Measurements from ENCODE around the gene EYA2.

The EYA2 gene

DNA sequence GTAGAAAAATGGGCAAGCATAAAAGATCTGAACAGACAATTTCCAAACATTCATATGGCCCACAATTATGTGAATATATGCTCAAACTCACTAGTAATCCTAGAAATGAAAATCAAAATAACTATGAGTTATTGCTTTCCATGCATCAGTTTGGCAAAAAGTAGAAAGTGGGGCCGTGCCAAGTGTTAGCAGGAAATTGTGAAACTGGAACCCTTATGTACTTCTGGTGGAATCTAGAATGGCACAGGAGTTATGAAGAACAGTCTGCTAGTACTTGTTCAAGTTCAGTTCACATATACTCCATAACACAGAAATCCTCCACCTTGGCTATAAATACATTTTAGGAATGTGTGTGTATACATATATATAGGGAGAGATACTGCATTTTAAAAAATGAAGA is 89.8 kb downstream of the EYA2 start:
- no peak overlapping the region for H3K27ac ChIP-seq
- TF ChIP-seq, protein P1, sequence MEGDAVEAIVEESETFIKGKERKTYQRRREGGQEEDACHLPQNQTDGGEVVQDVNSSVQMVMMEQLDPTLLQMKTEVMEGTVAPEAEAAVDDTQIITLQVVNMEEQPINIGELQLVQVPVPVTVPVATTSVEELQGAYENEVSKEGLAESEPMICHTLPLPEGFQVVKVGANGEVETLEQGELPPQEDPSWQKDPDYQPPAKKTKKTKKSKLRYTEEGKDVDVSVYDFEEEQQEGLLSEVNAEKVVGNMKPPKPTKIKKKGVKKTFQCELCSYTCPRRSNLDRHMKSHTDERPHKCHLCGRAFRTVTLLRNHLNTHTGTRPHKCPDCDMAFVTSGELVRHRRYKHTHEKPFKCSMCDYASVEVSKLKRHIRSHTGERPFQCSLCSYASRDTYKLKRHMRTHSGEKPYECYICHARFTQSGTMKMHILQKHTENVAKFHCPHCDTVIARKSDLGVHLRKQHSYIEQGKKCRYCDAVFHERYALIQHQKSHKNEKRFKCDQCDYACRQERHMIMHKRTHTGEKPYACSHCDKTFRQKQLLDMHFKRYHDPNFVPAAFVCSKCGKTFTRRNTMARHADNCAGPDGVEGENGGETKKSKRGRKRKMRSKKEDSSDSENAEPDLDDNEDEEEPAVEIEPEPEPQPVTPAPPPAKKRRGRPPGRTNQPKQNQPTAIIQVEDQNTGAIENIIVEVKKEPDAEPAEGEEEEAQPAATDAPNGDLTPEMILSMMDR (conservative IDR thresholded peaks at IDR 0.05): no peak
- TF ChIP-seq ZFX (IDR thresholded peaks at IDR 0.05): no peak

DNA sequence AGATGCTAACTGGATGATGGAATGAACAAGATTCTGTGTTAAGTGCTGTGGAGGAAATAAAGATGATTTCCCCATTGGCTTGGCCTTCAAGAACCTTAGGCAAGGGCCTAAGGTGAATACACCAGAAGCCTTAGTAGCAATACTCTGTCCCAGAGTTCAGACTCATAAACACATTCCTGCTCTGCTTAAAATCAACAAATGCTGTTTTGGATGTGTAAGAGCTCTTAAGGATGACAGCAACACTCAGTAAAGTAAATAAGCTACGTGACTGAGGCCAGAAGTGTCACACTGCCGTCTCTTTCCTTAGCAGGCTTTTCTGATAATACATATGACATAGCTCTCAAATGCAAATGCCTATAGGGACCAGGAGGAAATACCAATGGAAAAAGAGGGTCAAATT is 90.6 kb downstream of the EYA2 start:
- H3K27ac ChIP-seq: no peak overlapping the region
- TF ChIP-seq ZFX (IDR thresholded peaks at IDR 0.05): no peak
- TF ChIP-seq, protein P1 (conservative IDR thresholded peaks at IDR 0.05): no peak

DNA sequence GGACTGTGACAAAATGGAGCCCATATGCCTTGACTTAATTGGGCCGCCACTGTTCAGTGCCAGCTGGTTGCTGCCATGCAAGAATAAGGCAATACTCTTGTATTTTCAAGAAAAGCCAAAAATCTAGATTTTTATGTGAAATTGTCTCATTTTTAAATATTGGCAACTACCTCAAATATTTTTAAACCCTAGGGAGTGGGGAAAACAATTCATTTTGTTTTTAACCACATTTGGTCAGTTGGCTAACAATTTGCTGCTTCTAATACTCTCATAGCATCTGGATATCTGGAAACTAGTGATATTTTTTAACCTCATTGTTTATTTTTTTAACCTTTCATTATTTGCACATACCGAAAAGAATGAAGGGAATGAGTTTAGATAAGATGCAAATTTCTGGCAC is 91.0 kb downstream of the EYA2 start:
- TF ChIP-seq, protein P1 (conservative IDR thresholded peaks at IDR 0.05): no peak
- TF ChIP-seq ZFX (IDR thresholded peaks at IDR 0.05): no peak

DNA sequence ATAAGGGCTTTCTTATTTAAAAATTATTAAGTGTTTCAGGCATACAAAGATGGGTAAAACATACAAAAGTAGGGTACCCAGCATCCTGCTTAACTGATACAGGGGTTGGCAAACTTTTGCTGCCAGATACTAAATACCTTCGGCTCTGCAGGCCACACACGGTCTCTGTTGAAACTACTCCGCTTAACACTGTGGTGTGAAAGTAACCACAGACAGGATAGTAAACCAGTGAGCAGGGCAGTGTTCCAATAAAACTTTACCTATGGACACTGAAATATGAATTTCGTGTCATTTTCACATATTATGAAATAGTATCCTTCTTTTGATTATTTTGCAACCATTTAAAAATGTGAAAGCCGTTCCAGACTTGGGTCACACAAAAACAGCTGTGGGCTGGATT is 92.4 kb downstream of the EYA2 start:
- no peak overlapping the region for H3K27ac ChIP-seq
- TF ChIP-seq, protein P1 (conservative IDR thresholded peaks at IDR 0.05): no peak
- TF ChIP-seq ZFX (IDR thresholded peaks at IDR 0.05): no peak

More for the DNA sequence above, 91.0 kb downstream of the EYA2 start:
- H3K27ac ChIP-seq: no peak overlapping the region

DNA sequence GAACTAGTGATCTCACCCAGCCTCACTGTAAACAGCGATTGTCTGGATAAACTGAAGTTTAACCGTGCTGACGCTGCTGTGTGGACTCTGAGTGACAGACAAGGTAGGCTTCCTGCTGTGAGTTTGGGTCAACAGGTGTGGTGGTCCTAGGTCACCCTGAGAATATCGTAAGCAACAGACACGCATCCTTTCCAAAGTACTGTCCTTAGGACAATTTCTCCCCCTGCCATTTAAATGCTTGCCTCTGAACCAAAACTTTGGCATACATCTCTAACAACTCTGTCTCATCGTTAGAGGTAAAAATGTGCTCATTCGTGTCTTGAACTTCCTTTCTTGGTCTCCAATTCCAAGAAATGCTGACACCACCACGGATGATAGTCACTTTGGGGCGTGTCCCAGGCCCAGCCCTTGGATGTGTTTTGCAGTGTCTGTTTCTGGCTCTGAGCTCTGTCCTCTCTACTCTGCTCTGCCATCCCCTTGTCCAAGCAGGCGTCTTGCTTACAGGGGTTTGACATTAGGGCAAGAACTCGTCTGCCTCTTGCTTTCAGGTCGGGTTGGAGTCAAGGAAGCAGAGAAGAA is 95.5 kb downstream of the EYA2 start:
- no peak for TF ChIP-seq ZFX (IDR thresholded peaks at IDR 0.05)
- TF ChIP-seq, protein P1 (conservative IDR thresholded peaks at IDR 0.05): no peak
- peak overlapping the region; percentile 93 for H3K27ac ChIP-seq

DNA sequence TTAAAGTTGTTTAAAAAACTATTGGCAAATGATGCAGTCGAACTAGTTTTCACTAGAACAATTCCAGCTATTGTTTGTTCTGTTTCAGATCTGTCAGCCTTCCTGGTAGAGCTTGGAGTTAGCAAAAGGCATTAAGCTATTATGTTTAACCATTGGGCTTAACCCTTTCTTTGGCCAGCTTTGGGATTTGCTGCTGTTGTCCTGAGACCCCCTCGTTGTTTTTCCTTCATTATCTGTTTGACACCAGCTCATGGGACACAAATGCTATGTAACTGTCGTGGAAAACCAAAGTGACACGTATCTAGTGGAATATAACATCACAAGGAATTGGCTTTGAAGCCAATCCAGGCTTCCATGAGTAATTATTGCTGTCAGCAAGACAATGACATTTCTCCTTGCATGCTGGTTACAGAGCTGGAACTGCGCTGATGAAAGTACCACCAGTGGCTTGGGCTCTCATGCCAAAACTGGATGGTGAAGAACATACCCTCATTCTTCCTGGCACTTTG is 96.0 kb downstream of the EYA2 start:
- TF ChIP-seq, protein P1 (conservative IDR thresholded peaks at IDR 0.05): no peak
- TF ChIP-seq ZFX (IDR thresholded peaks at IDR 0.05): no peak
- peak overlapping the region; percentile 93 for H3K27ac ChIP-seq

DNA sequence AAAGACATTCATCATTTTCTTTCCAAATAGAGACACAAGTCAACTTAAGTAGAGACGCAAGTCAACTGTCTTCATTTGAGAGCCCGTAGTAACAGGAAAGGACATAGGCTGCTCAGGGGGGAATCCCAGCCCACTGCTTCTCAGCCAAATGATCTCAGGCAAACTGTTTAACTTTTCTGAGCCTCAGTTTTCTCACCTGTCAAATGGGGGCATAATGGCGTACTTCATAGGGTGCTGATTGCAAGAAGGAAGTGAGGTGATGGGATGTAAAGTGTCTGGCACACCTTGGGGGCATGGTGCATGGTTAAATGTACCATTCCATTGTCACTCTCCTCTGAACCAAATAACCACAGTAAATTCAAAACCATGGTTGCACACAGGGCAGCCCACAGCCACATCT is 96.5 kb downstream of the EYA2 start:
- TF ChIP-seq ZFX (IDR thresholded peaks at IDR 0.05): no peak
- TF ChIP-seq, protein P1 (conservative IDR thresholded peaks at IDR 0.05): no peak
- H3K27ac ChIP-seq: peak overlapping the region; percentile 93

All from C4-2B (cell line).